NCI-H446 (cell line): ENCODE results near the gene DPP6.

Experiments used
- DNase-seq, 2 experiments: peaks; one replicate each; lab custom pipeline; 2025; lab: John Stamatoyannopoulos, UW

Gene DPP6

DNA sequence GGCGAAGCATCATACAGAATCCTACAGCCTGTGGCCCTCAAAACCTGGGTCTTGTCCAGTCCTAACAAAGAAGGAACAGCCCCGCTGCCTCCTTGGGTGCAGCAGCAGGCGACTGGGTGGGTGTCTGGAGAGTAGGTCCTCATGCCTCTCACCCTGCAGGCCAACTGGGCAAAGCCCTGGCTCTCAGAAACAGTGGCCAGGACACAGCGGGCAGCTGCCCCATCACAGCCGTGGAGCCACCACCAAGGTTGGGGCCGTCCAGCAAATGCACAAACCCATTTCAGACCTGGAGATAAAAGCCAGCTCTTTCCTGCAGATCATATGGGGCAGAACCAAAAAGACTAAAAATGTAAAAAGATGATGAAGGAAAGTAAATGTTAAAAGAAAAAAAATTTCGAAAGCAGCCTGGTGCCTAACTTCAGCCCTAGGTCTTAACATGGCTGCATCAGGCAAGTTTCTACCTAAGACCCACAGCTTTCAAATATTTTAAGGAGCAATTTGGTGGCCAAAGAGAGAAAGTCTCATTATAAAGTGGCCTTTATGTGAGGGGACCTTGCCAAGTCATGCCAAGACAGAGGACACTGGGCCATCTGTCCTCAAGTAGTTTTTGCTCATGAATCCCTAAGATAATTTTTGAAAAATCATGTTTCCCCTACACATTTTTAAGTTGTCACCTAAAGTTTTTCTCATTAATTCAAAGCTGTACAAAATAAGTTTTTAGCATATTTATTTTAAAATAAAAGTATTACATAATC lies 808.6 kb downstream of the DPP6 start:
- no peak for DNase-seq

DNA sequence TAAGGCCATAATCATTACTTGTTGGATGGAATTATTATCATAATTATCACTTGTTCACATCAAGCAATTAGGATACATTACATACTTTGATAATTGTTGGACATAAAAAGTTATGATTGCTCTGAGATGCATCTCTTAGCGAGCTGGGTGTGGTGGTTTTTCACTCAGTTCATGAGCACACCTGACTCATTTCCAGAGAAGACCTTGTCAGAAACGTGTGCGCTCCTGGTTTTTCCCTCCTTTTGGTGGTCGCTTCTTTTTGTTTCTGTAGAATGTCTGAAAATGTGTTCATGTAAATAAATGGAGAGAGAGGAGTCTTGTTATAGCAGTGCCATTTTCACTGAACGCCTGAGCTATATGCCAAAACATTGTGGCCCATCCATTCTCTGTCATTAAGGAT lies 809.4 kb downstream of the DPP6 start:
- DNase-seq: no peak

DNA sequence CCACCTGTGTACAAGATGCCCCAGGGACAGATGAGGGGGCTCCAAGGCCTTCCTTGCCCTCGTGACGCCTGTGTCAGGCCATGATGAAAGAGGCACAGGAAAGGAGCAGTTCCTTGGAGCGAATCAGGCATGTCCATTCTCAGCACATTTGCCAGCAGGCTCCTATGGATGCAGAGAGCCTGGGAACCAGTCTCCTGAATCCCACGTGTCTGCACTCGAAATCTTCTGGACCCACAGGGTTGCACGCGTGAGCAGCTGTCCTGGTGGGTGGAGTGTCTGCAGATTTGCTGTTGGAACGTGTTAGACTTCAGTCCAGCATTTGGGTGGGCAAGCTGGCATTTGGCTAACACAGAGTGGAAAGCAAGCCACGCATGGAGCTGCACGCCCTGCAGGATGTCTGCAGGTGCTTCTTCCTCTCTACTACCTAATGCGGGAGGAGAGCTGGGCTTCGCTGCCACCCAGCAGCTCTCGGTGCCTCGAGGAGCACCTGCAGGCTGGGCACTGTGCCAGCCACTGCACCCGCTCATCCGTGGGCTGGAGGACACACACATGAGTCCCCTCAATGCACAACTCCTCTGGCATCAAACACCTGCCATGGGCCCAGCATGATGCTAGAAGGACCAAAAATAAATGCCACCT lies 810.1 kb downstream of the DPP6 start:
- no peak for DNase-seq

DNA sequence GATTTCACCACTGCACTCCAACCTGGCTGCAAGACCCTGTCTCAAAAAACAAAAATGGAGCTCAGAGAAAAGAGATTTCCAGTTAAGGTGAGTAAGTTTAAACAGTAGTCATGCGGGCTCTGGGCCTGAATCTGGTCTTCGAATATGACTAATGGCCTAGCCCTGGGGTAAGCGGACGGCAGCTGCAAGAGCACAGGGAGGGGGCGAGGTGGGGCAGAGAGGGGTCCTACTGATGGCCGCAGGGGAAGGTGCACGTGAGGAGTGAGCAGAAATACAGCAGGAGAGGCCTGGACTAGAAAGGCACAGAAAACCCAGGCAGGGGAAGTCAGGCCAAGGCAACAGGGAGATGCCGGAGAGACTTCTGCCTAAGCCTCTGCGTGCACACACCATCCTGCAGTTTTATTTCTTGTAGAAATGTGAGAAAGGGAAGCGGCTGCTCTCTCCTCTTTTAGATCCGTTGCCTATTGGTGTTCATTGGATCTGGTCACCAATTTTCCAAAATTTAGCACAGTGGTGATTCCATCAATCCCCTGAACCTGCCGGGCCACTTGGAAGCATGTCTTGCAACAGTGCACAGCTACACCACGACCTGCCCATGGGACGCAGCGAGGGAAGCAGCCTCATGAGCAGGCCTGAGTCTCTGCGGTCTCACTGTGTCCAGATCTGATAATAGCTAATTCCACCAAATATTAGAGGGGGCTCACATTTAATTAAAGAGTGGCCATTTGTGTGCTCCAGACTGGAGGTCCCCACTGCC lies 811.7 kb downstream of the DPP6 start:
- no peak for DNase-seq

DNA sequence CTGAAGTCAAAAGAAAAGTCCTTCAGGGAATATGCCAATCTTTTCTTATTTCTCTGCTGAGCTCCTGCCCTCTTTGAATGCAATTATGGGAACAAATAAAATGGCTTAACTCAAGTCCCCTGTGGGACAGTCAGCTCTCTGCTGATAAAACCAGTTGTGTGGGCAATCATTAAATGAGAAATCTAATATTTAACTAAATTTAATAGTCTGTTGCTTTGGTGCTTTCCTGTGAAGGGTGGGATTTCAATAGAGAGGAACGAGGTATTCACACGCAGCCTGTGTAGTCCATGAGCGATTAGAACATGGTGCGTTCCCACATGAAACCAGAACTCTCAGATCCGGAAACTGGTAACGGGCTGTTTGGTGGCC lies 812.3 kb downstream of the DPP6 start:
- DNase-seq: no peak

DNA sequence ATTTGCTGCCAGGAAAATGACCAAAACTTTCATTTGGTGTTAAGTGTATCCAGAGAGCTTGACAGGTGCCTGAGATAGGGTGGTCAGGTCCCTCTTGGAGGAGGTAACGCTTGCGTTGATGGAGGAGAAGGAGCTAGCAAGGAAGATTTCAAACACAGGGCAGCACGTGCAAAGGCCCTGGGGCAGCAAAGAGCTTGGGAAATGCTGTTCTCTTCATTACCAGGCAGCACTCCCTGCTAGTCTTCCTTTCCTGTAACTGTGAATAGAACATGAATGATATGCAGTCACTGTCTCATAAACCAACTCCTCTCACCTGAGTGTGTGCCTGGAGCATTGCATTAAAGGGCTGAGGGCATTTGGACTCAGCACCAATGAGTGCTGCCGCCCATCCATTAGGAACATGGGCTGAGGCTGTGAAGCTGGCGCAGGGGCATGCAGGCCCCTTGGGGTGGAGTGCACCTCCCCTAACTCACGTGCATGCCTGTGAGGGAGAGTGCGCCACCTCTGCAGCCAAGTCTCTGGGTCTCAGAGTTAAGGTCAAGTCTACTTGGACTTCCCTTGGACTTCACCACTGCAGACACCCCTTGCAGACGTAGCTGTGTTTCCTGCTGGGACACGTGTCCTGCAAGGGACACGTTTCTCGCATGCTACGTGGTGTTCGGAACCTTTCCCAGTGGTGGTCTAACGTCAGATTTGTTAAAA lies 813.9 kb downstream of the DPP6 start:
- DNase-seq: no peak

DNA sequence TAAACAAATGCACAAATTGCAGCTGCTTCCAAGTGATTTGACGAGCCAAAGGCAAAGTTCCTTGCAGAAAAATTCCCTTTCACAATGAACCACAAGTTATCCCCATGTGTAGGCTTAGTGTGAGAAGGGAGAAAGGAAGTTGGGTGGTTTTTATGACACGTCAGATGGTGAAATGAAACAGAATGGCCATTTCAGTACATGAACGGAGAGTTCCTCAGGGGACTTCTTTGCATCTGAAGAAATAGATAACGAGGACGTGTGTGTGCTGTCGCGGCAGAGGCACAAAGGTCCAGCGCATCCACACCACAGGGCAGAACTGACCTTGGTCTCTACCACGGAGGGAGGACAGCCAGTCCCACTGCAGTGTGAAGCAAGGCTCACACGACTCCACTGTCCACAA lies 814.9 kb downstream of the DPP6 start:
- DNase-seq: no peak

DNA sequence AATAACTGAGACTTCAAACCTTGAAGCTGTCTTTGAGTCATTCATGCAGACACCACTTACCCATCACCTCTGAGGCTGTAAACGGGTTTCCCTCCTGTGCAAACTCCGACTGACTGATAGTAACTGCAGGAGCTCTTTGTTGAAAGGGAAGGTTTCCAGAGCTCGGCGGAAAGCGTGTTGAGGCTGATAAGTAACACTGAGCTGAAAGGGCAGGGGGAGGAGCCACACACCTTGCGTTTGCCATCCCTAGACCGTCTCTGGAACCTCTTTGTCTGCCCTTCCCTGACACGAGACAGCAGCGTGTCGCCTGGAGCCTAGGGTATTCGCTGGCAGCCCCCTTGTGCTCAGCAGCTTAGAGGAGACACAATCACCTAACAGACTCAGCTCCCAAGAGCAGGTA lies 816.7 kb downstream of the DPP6 start:
- no peak for DNase-seq

DNA sequence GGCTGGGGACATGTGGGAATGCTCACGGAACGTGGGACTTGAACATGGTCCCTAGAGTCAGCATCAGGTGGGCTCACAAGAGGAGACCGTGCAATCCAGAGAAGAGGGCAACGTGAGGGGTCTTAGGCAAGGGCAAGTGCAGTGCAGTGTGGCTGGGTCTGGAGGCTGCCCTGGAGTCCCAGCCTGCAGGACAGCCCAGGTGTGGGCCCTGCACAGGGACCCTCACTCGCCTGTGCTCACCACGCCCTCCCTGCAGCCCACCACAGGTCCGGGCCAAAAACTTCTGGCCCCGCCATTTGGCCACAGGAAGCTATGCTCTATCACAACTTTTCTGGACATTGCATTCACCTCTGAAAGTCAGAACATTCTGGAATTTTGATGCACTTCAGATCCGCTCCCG lies 817.2 kb downstream of the DPP6 start:
- DNase-seq: no peak

DNA sequence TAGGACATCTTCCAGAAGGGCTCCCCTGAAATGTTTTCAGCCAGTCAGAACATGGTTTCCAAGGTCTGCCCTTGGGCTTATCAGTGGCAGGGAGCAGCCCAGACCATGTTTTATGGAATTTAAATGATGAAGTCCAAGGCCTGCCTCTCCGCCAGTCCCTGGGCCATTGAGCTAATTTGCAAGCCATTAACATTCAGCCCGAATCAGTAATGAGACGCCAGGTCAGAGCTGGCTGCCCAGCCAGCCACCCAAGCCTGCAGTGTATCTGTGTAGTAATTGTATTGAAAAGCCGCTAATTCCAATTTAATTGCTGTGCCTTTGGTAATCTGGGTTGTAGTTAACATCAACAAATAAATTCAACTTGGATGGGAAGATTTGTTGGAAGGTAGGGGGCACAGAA lies 819.3 kb downstream of the DPP6 start:
- no peak for DNase-seq

DNA sequence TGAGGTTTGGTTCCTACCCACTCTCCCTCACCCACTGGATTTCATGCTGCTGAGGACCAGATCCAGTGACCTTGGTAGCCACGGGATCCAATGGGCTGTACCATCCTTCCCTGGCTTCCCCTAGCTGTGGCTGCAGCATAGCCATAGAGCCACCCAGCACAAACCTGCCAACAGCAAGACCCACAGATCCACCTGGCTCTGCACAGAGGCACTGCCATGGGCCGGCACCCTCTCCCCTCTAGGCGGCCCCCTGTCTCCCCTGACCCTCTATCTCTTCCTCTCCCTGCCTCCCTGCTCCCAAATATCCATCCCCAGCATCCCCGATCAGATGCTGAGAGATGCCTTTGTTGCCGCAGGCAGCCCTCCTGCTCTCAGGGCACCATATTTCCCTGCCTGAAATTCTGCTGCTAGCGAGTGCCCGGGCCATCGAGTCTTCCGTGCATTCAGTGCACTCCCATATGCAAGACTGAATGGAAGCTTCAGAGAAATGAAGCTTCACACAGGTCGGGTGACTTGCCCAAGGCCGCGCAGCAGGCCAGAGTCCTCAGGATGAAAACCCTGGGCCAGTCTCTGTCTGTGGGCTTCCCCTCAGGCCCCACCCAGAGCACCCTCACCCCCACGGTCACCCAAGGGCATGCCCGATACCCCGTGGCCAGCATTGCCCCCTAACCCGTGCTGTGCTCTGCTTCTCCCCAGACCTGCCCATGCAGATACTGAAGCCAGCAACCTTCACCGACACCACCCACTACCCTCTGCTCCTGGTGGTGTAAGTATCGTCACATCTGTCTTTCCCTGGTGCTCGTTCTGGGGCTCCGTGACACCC lies 819.9 kb downstream of the DPP6 start:
- DNase-seq: no peak

DNA sequence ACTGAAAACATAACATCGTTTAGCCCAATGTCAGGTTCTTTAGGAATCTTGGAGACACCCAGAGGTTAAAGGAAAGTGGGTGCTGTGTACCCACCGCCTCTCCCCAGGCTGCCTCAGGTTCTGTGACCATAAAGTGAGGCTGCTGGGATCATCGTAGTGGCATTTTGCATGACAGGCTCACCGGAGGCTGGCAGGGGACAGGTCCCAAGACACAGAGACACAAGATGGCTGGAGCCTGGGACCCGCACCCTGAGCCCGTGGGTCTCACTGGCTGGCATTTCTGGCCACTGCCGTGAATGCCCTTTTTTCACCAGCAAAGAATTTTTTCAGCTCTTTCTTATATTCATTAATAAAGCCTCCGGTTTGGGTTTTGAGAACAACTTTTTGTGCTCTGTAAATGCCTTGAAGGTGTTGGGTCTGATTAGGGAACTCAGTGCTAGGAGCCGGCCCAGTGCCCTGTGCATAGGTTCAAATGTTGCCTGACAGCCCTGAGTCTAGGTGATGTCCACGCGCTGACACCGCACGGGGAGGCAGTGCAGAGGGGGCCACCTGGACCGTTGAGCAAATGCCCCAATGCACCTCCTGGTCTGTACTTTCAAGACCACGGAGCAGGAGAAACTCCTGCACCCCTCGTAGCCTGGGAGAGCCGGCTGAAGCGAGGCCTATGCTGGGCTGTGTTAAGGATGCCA lies 820.8 kb downstream of the DPP6 start:
- no peak for DNase-seq

DNA sequence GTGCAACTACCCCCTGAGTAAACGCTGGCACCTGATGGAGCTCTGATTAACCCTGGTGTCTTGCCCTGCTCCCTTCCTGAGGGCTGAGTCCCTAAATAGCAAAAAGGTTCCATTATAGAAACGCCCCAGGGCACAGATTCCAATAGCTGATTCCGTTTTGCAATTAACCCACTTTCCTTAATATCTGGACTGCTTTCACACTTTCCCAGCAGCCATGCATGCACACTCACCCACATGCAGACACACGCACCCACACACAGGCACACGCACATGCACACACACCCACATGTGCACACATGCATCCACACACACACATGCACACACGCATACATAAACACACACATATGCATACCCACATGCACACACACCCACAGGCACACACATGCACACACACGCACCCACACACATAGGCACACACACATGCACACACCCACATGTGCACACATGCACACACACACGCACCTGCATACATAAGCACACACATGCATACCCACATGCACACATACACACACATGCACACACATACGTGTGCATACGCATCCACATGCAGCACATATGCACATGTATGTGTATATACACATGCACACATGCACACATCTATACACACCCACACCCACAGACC lies 821.4 kb downstream of the DPP6 start:
- no peak for DNase-seq

DNA sequence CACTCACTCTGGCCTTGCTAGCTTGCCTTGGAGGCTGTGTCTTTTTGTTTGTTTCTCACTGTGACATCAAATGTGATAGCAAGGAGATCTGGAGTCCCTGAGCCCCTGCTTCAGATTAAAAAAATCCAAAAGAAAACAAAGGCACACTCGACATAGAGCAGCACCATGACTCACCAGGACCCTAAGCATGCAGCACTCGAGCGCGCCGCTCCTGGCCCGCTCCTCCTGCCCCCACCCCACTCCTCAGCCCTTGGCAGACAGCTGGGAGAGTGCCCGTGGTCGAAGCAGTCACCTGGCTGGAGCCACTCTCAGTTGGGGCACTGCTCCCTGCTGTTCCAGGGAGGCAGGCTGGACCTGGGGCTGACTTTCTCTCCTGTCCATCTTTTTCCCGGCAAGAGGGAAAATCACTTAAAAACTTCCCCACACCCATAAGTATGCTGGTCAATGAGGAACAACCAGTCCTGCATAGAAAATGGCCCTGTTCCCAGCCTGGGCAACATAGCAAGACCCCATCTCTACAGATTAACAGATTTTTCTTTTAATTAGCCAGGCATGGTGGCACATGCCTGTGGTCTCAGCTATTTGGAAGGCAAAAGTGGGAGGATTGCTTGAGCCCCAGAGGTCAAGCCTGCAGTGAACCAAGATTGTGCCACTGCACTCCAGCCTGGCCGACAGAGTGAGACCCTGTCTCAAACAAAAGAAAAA lies 822.4 kb downstream of the DPP6 start:
- DNase-seq: no peak

DNA sequence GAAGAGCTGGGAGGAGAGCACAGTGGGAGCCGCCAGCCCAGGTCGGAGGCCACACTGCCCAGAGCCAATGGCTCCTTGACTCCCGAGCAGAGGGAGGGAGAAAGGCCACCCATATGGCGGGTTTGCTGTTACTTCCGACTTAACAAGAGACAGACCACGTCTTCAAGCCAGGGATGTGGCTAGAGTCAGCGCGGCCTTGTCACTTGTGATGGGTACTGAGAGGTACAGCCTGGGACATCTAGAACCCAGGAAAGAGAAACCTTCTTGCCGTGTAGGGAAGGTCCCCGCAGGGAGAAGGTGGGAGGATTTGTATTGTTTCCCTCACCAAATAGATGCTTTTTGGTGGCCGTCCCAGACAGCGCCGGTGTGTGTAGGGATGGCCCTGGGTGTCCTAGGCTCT lies 823.1 kb downstream of the DPP6 start:
- DNase-seq: no peak

DNA sequence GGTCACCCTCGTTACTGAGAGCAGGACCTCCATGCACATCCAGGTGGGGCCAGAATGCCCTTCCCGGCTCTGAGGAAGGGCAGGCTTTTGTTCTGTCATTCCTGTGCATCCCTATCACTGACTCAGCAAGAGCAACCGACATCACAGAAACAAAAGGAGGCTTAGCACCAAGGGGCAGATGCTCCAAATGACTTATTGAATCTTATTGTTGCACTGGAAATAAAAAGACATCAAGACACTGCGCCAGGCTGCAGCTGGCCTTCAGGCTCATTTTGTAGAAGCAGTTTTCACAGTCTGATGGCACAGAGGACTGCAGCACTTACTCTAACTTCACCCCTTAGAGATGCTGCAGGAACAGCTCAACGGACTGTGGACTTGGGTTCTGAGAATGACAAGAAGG lies 824.3 kb downstream of the DPP6 start:
- no peak for DNase-seq

DNA sequence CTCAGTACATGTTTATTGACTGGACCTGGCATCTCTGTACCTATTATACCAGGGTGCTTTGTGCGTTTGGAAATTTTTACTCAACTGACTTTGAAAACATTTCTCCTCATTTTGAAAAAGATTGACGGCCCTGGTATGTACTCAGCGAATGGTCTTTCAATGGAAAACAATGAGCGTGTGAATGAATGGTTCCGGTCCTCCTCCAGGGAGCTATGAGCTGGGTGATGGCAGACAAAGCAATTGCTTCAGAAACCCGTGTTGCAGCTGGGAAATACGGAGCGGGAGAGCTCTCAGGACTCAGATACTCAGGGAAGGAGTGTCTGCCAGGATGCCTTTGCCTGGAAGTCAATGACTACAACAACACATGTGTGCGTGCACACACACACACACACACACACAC lies 824.8 kb downstream of the DPP6 start:
- DNase-seq: no peak

DNA sequence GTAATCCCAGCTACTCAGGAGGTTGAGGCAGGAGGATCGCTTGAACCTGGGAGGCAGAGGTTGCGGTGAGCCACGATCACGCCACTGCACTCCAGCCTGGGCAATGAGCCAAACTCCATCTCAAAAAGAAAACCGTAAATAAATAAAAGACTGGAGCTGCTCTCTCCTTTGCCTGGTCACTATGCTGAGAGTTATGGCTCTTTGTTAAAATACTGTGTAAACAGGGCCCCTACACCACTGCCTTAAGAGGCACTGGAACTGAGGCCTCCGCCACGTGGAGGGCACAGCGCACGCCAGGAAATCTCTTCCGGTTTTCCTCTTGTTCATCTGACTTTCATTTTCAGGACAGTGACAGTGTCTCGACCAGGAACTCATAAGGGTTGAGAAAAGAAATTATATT lies 827.4 kb downstream of the DPP6 start:
- no peak for DNase-seq

DNA sequence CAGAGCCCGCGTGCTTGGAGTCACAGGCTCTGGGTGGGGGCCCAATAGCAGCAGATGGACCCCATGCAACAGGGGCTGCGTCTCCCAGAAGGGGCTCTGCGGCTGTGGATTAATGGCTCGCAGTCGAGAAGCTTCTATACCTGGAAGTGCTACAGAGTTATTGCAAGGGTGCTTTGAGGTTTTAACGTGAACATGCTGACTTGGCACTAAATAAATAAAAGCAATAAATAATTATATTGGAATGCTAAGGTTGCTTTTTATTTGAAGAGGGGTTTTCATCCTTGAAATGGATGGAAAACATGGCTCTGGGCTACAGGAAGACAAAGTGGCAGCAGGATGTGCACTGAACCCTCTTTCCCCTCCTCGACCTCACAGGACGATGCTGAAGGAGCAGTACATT lies 828.3 kb downstream of the DPP6 start:
- no peak for DNase-seq

DNA sequence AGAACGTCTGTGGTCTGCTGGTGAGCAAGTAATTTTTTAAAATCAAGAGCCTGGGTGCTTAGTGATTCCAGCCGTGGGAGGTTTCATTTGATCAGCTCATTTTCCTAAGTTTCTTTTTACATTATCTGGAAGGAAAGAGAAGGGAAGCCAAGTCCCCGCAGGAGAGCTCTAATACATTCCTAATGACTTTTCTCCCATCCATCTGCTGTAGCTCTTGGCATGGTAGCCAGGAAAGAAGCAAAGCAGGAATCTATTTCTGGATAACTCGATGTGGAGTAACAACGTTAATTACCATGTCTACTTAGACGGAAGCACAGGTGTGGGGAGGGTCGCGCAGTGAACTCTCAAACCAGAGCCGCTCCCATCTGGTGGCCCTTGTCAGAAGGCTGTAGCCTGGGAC lies 828.8 kb downstream of the DPP6 start:
- no peak for DNase-seq
